HG02852 (cell line): ENCODE measurements around the gene INHBA.

Experiments used
- ATAC-seq: cut with Tn5 transposase; IDR thresholded peaks from one replicate; pipeline ENCODE4 v1.9.1; 2021; ENCODE audit warnings: mild to moderate bottlenecking, moderate library complexity; ENCODE audit not compliant: unreplicated experiment

The INHBA gene

DNA sequence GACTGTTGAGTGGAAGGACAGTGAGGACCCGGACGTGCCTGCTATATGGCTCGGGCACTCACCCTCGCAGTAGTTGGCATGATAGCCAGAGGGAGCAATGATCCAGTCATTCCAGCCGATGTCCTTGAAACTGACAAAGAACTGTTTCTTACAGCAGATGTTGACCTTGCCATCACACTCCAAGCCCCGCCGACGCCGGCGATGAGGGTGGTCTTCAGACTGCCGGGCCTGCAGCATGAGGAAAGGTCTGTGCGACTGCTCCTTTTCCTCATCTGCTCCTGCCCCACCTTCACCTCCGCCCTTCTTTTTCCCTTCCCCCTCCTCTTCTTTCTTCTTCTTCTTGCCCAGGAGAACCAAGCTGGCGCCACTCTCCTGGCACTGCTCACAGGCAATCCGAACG, 13.1 kb downstream of the INHBA start:
- ATAC-seq = no peak

DNA sequence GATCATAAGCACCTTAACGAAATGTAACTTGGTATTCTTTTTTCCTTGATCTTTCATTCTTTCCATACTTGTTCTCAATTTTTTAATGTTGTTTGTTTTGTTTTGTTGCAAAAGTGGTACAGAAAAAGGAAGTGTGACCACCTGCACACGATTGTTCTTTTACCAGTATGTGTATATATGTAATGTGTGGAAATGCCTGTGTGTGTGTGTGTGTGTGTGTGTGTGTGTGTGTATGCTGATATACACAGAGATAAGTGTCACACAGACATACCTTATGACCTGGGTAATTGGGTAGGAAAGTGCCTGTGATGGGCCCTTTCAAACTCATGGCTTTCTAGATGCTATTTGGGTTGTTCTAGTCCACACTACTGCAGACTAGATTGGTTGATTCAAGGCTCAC, 14.0 kb downstream of the INHBA start:
- no peak for ATAC-seq

DNA sequence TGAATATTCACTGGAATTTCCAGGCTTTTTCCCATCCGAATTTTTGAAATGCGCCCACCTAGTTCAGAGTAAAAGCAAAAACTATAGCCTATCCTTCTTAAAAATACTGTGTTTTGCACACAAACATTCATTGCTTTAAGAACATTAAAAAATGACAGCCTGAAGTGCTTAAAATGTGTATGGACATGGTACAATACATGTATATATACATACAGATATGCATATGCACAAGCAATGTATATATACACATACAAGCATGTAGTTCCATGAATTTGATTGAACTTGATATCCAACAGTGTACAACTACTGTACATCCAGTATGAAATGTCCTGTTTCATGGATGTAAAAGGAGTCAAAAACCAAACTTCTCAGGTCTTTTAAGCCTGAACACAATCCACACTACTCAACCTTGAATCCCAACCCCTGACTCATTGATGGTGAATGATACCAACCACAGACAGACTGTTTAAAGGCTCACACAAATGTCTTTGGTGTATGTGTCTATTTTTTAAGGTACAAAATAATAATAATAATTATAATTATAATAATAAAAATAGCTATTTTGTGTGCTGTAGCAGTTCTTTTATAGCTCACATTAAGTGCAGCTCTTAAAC, 14.8 kb downstream of the INHBA start:
- no peak for ATAC-seq

DNA sequence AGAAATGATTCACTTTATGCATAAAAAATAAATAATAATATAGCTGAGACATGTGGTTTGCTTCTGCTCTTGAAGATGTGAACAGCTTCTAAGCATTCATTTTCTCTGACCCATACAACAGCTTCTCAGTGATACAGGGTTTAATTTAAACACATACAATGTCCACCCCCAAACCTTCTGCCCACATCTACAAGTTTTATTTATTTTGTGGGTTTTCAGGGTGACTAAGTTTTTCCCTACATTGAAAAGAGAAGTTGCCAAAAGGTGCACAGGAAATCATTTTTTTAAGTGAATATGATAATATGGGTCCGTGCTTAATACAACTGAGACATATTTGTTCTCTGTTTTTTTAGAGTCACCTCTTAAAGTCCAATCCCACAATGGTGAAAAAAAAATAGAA, 17.2 kb downstream of the INHBA start:
- no peak for ATAC-seq

DNA sequence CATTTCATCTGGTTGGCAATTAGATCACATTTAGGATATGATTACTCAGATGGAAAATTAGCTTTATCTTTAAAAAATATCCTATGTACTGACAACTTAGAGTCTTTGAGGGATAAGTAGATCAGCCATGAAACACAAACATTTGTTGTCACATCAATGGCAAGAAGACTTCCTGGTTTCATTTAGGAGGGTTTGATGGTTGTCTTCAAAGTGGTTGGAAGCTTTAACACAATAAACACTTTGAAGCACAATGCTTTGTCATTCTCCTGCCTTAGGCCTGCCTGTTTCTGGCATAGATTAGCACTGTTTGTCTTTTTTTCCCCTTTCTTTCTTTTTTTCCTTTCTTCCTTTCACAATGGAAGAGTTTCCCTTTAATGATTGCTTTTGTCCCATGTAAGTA, 20.5 kb downstream of the INHBA start:
- ATAC-seq = no peak

DNA sequence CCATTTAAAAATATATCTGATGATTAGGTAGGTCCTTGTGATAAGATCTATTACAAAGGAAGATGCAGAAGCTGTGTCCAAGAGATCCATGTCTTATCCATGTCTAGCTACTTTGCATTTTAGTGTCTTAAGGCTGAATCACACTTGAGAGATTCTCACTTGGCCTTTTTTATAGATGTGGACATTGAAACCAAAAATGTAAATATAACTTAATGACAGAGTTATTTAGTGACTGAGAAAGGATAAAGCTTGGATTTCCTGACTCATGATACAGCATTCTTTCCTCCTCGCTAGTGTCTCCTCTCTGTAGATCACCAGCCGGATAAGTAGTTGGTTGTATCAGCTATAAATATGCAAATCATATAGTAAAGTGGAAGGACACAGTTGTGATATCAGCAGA, 23.3 kb downstream of the INHBA start:
- no peak for ATAC-seq

DNA sequence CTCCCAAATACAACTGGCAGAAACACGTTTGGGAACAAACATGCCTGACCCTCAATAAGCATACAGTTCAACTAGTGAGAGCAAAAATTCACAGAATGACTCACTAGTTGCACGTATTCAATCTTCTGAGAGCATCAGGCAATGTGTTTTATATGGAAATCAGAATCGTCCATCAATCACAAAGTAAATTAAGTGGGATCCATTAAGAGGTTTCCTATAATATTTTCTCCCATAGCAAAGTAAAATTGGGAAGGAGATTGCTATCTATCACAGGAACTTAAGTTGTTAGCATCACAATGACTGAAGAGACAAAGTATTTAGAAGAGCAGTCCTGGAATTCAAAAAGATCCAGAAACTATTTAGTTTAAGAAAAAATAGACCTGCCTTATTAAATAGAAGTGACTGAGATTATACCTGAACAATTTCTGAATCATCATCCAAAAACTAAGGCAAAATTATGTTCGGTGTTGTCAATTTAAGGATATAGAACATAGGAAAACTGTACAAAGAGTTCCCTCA, 28.3 kb downstream of the INHBA start:
- ATAC-seq = no peak

DNA sequence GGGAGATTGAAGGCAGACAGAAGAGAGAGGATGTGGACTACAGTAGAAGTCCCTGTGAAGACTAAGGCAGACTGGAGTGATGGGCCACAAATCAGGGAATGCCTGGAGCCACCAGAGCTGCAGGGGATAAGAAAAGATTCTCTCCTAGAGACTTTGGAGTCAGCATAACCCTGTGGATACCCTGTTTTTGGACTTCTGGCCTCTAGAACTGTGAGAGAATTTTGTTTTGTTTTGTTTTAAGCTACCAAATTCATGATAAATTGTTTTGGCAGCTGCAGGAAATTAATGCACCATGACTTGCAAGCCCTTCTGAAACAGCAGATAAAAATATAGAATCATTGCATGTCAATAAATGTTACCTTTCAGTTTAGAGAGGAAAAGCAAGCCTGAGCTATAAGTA, 41.3 kb downstream of the INHBA start:
- ATAC-seq = no peak

DNA sequence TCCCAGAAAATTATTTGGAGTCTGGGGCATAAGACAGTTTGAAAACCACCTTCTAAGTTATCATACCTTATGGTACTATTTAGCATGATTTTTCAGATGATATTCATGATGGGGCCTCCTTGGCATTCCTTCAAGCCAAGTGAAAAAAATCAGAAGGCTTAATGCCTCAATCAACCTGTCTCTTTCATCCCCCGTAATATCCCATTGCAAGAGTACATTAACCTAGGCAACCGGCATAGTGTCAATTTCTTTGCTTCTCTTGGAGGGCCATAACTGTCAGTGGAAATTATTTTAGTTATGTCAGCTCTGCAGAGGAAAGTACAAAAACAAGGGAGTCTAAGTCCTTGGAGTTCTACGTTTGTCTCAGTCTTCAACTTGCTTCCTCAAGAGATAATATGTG, 43.4 kb downstream of the INHBA start:
- ATAC-seq = no peak

DNA sequence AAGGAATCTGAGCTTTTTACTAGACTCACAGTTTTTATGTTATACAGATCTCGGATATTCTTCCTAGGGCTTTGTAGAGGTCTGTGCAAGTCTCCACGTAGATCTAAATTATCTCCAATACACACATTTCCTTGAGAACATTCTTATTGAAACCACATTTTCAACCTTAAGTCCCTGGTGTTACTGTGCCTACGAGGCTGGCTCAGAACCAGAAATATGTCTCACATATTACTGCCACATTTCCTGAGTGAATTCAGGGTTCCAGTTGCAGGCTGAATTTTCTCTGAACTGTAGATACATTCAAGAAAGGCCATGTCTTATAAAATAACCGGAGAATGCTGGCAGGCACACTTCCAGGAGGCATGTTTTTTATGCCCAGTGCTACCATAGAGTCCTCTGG, 46.5 kb downstream of the INHBA start:
- no peak for ATAC-seq

DNA sequence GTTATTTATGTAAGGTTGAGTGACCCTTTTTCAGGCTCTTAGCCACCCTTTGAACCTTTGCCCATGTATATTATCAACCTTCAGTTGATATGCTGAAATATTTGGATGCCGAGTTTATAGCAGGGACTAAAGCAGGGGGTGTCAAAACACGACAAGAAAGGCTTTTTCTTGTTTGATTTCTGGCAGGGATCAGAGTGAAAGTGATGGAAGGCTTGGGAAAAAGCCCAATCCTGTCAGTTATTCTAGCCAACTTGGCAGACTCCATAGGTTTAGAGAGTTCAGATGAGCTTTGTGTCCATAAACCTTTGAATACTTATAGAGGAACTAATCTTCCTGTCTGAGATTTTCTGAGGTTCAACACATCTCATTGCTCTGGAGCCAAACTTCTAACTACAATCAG, 47.5 kb downstream of the INHBA start:
- ATAC-seq = no peak

DNA sequence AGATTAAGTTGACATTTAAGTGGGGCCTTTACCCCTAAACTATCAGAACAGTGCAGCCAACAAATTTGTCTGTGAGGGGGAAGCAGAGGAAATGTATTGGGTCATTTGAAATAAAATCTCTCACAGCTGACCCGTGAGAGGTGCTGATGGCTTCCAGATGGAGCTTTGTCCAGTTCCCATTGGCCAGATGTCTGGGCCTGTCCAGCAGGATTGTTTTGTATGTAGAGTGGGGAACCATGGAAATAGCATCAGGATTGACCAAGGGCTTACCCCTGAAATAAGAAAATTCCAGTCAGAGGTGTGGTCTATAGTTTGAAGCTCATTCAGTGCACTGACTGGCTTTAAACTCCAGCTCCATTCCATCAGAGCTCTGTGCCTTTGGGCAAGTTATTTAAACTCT, 50.6 kb downstream of the INHBA start:
- ATAC-seq = no peak

DNA sequence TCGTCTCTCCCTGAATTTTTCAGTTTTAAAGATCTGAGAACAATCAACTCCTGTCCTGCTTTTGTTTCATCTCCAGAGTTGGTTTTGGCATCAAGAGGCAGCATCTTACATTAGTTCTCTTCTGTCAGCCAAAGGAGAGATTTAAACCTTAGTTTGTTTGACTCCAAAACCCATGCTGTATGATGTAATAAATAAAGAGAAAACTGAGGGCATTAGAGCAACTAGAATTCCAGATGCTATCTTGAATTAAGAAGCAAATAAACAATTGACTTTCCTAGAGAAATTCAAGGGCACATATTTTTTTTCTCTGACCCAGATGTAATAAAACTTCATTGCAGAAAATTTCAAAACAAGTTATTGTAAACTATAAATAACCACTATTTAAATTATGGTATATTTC, 54.4 kb downstream of the INHBA start:
- ATAC-seq = no peak

DNA sequence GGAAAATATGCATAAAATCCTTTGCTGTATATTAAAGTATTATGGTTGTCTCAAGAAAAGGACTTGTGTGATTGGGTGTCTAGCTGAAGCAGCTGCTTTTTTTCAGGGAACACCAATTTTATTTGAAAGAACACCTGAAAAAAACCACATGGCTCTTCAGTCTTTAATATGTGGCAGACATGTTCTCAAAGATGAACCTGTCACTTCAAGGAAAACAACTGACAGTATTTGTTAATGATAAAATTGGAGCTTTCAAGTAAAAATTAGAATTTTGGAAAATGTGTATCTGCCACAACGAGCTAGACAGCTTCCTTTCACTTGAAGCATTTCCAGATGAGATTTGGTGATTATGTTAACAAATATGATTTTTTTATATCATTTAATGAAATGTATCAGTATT, 59.3 kb downstream of the INHBA start:
- ATAC-seq = no peak

DNA sequence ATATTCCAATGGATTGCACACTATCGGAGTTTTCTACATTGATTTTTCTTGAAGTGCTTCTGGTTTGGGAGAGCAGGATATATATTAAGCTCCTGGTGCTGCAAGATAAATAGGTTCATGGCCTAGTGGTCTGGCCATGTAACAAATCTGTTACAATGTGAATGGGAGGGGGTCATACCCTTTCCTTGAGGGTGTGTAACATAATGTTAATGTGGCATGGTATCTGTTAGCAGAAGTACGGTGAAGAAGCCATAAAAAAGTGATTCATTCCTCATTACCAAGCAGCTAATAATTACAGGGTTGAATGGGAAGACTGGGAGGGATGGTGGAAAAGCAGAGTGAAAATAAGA, 61.2 kb downstream of the INHBA start:
- ATAC-seq = no peak

DNA sequence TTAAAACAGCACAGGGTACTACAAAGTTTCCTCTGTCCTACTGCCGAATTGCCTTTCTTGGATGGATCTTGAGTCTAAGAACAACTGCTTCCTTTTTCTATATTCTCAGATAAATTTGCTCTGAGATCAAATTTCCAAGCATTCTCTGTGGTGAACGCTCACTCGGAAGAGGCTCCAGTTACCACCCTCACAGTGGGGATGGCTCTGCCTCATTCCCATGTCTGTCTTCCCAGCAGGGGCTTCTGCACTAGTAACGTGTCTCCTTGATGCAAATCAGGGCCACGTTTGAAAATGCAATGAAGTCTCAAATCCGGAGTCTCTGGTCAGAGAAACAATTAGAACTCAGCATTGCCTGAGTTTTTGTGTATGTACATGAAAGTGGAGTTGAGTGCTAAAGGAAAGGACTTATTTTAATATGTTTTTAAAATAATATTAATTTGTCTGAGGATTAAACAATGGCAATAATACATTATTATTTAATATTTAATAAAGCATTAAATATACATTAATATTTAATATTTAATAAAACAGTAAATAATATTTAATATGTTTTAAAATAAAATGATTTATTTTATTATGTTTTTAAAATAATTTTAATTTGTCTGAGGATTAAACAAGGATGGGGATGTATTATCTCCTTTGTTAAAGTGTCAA, 61.8 kb downstream of the INHBA start:
- ATAC-seq = no peak

DNA sequence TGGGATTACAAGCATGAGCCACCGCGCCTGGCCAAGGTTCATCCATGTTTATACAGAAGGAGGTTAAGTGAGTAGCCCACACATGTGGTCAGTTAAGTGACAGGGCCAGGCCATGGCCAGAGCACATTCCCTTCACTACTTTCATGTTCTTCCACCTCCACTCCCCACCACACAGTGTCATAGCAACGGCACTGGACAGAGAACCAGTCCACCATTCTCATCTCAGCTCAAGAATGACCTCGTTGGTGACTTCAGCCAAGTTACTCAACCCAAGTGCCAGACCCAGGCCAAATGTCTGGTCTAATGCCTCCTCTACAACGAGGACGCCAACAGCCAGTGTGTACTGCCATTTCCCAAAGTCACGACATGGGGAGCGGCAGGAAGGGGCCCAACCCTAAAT, 62.4 kb downstream of the INHBA start:
- ATAC-seq = no peak

DNA sequence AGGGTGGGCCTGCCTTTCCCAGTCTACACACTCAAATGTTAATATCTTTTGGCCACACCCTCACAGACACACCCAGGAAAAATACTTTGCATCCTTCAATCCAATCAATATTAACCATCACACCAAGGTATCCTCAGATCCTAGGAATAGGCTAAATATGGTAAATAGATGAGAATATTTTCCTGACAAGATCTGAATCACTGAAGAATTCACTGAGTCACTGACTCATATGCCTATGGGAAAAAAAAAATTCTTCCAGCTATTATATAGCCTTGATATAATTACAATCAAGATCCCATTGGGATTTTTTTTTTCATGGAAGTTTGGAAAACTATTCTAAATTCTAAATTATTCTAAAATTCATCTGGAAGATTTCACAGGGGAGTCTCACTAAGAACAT, 65.8 kb downstream of the INHBA start:
- ATAC-seq = no peak
